Gastroesophageal sphincter (tissue), 4 donors: Measurements from ENCODE around the gene SSH3. TPM values are rescaled to one million over a fixed set of nuclear protein-coding genes. Genes with fewer than 3 reads are reported as not detected.

ENCODE experiments used
- ATAC-seq: fragments of 150-250 bp; one replicate; pipeline ENCODE4 v1.9.1; 2016; ENCODE audit warnings: mild to moderate bottlenecking, moderate library complexity
- H3K27ac ChIP-seq, 4 donors: fragments of 200-600 bp; sonication (generic) in 3 of 4; 1 replicate in 3 of 4; 2 replicates in 1 of 4; pipeline ENCODE4 v1.5.1; 2016 to 2019
- H3K27me3 ChIP-seq: fragments of 200-600 bp; sonication (generic); one replicate; pipeline ENCODE4 v1.5.1; 2019
- H3K36me3 ChIP-seq, 2 donors: fragments of 200-600 bp; sonication (generic); one replicate each; pipeline ENCODE4 v1.5.1; 2019; ENCODE audit warnings: control low read depth in 1 of 2
- H3K4me1 ChIP-seq, 3 donors: fragments of 200-600 bp; sonication (generic); 1 replicate in 2 of 3; 2 replicates in 1 of 3; pipeline ENCODE4 v1.5.1; 2016 to 2019; ENCODE audit warnings: control low read depth in 2 of 3
- H3K4me3 ChIP-seq, 2 donors: fragments of 200-600 bp; sonication (generic); one replicate each; pipeline ENCODE4 v1.5.1; 2019; ENCODE audit warnings: mild to moderate bottlenecking in 1 of 2, moderate library complexity in 1 of 2
- H3K9me3 ChIP-seq, 3 donors: fragments of 200-600 bp; sonication (generic); one replicate each; pipeline ENCODE4 v1.5.1; 2017 to 2019; ENCODE audit warnings: control low read depth in 2 of 3
- EP300 ChIP-seq: sonication (generic); formaldehyde crosslinking; IDR thresholded peaks from one replicate; pipeline ENCODE4 v1.6.1; 2017; ENCODE audit warnings: antibody characterized with exemption, mild to moderate bottlenecking
- POLR2A ChIP-seq, 2 donors: fragments of 450-650 bp; IDR thresholded peaks; one replicate each; pipeline ENCODE4 v1.6.1; 2017; ENCODE audit warnings: antibody characterized with exemption in 2 of 2, mild to moderate bottlenecking in 2 of 2, moderate library complexity in 1 of 2
- POLR2AphosphoS5 ChIP-seq: sonication (generic); formaldehyde crosslinking; IDR thresholded peaks from one replicate; pipeline ENCODE4 v1.6.1; 2017; ENCODE audit warnings: antibody characterized with exemption
- WGBS, 2 donors: methylation state at CpG; one replicate each; pipeline ENCODE4 v1.1.5; 2018; ENCODE audit warnings: low coverage in 1 of 2; 5-methylcytosine and 5-hydroxymethylcytosine counted together
- total RNA-seq, 4 donors: library from RNA; depleted of rRNA; stranded (reverse); fragments of >200 nt; gene quantifications; one replicate each; pipeline ENCODE4 v1.1.0, GENCODE V29; 2016
- TF ChIP-seq, protein P1 (sequence below), 4 experiments: fragments of 200-600 bp in 2 of 4; fragments of 450-650 bp in 2 of 4; sonication (generic) in 1 of 4; IDR thresholded peaks; one replicate each; pipeline ENCODE4 v1.5.1; 2017 to 2019; ENCODE audit warnings: antibody characterized with exemption in 4 of 4, mild to moderate bottlenecking in 2 of 4, moderate library complexity in 2 of 4

SSH3 gene
- total RNA-seq, 4 donors from 2014 or later: 33.9 to 58.4 (median 41.9) TPM

DNA sequence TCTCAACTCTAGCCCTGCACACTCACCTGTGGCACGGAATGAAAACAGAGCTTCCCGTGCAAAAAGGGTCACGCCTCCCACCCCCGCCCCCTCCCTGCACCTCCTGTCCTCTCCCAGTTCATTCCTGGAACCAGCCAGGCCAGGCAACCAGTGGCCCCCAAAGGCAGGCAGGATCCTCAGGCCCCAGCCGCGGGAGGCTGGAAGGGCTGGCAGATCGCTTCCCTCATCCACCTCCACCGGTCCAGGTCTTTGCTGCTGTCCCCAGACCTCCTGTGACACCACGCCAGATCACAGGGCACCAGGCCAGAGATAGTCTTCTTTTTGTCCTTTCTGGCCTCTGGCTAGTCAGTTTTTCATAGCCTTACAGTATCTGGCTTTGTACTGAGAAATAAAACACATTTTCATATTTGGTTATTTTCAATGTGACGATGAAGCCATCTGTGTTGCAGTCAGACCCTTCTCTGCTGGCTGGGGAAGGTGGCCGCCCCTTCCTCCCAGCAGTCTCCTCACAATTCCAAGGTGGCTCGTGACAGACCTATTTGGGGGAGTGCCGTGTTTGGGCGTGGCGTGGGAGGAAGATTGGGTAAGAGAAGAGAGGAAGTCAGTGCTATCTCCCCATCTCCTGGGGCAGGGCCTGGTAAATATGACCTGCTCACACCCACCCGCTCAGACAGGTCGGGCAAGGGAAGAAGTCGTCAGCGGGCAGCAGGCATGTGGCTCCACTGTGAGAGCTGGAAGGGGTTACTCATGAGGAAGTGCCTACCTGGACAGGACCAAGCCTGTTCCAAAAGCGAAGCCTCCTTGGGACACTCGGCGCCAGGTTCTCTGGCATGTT lies 9.1 kb downstream of the SSH3 start:
- Histone ChIP-seq H3K36me3 (peaks cover 0 to 45% of the 10 kb centered on the region in 2 donors), H3K27ac (no peak overlapping the region), H3K4me1 (peaks cover 0 to 8% (median 0%) of the 10 kb centered on the region in 3 donors), H3K4me3 (no peak overlapping the region), H3K9me3 (no peaks in the 10 kb centered on the region), H3K27me3 (no peaks in the 10 kb centered on the region)
- TF ChIP-seq, protein P1, sequence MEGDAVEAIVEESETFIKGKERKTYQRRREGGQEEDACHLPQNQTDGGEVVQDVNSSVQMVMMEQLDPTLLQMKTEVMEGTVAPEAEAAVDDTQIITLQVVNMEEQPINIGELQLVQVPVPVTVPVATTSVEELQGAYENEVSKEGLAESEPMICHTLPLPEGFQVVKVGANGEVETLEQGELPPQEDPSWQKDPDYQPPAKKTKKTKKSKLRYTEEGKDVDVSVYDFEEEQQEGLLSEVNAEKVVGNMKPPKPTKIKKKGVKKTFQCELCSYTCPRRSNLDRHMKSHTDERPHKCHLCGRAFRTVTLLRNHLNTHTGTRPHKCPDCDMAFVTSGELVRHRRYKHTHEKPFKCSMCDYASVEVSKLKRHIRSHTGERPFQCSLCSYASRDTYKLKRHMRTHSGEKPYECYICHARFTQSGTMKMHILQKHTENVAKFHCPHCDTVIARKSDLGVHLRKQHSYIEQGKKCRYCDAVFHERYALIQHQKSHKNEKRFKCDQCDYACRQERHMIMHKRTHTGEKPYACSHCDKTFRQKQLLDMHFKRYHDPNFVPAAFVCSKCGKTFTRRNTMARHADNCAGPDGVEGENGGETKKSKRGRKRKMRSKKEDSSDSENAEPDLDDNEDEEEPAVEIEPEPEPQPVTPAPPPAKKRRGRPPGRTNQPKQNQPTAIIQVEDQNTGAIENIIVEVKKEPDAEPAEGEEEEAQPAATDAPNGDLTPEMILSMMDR (IDR thresholded peaks at IDR 0.05): no peak
- no peak for TF ChIP-seq POLR2AphosphoS5
- TF ChIP-seq POLR2A (IDR thresholded peaks at IDR 0.05): no peak
- TF ChIP-seq EP300: no peak
- 86 to 88% methylated on average over 4 to 6 of the region's 22 CpGs for WGBS, 2 donors
- ATAC-seq: no peak

- H3K27me3 ChIP-seq: no peaks in the 10 kb centered on the region
- peaks cover 0 to 12% (median 2%) of the 10 kb centered on the region in 3 donors for H3K4me1 ChIP-seq
- H3K4me3 ChIP-seq: no peak overlapping the region
- H3K27ac ChIP-seq: no peak overlapping the region
- WGBS, 2 donors: 77 to 89% methylated on average over 3 to 5 of the region's 11 CpGs
- ATAC-seq: no peak
- H3K9me3 ChIP-seq: no peaks in the 10 kb centered on the region
- H3K36me3 ChIP-seq: peaks cover 0 to 36% of the 10 kb centered on the region in 2 donors
- TF ChIP-seq EP300 (no peak), POLR2A (IDR thresholded peaks at IDR 0.05) (no peak), POLR2AphosphoS5 (no peak)
- TF ChIP-seq, protein P1 (IDR thresholded peaks at IDR 0.05): no peak
Observed at GRCh38 chr11:67313125-67313890, 10.0 kb downstream of the SSH3 start.

- Histone ChIP-seq H3K36me3 (peaks cover 0 to 27% of the 10 kb centered on the region in 2 donors), H3K9me3 (no peaks in the 10 kb centered on the region), H3K4me3 (no peak overlapping the region), H3K27me3 (no peaks in the 10 kb centered on the region), H3K27ac (no peak overlapping the region), H3K4me1 (peaks cover 0 to 21% (median 10%) of the 10 kb centered on the region in 3 donors)
- WGBS, 2 donors: 100% methylated on average over 1 of the region's 2 CpGs; no CpG with 5 or more reads in 1 of the 2 donors
- ATAC-seq: no peak
- TF ChIP-seq, protein P1 (IDR thresholded peaks at IDR 0.05): no peak
- TF ChIP-seq POLR2A (IDR thresholded peaks at IDR 0.05) (no peak), POLR2AphosphoS5 (no peak), EP300 (no peak)
Observed at GRCh38 chr11:67314218-67314617, 10.9 kb downstream of the SSH3 start.

DNA sequence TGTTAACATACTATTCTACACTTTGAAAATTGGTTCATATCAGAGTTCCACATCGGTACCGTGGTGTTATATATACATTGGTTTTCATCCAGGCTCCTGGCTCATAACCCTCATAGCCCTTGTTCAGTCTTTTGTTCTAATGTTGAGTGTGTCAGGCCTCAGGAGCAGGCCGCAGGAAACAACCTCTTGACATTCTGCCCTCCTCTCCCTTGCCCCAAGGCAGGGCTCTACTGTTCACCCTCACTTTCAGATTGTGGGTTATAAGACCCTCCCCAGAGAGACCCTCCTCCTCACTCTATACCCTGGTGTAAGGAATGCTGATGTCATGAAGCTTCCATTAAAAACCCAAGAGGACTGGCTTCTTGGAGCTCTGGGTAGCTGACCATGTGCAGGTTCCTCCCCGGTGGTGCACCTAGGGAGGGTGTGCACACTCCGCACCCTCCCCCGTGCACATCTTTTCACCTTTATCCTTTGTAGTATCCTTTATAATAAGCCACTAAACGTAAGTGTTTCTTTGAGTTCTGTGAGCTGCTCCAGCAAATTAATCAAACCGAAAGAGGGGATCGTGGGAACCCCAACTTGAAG lies 12.1 kb downstream of the SSH3 start:
- Histone ChIP-seq H3K27ac (no peak overlapping the region), H3K27me3 (no peaks in the 10 kb centered on the region), H3K9me3 (no peaks in the 10 kb centered on the region), H3K4me1 (peaks cover 0 to 33% (median 10%) of the 10 kb centered on the region in 3 donors), H3K4me3 (no peak overlapping the region), H3K36me3 (peaks cover 0 to 15% of the 10 kb centered on the region in 2 donors)
- WGBS, 2 donors: 60 to 83% methylated on average over 4 of the region's 9 CpGs
- TF ChIP-seq, protein P1 (IDR thresholded peaks at IDR 0.05): no peak
- TF ChIP-seq POLR2A (IDR thresholded peaks at IDR 0.05) (no peak), EP300 (no peak), POLR2AphosphoS5 (no peak)
- ATAC-seq: no peak
